ENCODE measurements around the gene PRDM10. TPM values are rescaled to one million over a fixed set of nuclear protein-coding genes. Genes with fewer than 3 reads are reported as not detected.
A peak's percentile ranks its signal among the peaks of the same experiment; 100 is the strongest.

Gene PRDM10
- total RNA-seq, 6 donors from 2014 or later = 6.8 to 13.9 (median 12.7) TPM

DNA sequence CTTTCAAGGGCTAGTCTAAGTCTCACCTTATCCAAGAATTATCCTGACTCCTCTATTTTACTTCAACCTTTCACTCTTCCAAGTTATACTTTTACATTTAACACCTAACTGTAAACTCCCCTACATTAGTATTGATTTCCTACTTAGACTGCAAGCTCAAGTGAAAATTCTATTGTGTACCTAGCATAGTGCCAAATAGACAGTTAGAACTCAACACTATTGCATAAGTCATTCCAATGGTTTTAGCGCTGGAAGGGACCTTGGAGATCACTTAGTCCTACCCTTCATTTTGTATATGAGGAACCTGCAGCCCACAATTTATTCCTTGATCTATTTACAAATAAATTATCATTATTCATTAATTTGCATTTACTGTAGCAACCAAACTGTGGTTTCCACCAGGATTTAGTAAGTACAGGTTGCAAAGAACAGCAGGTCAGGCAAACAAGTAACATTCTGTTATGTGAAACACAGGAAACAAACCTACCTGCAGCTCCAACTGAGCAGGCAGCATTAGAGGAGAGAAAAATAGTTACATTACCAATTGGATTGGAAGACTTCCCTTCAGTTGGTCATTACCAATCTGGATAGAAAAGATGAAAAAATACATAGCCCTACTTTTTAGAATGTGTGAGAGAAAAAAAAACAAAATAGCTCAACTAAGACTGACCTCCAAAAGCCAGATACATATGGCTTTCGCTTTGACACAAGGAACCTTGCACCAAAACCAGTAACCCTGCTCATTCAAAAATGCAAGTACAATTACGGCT is 73.5 kb downstream of the PRDM10 start:
- peaks cover 0 to 26% (median 11%) of the 10 kb centered on the region in 4 donors for H3K36me3 ChIP-seq
- ATAC-seq (ENCODE audit: low FRiP score in 2 of 2) (no peak), DNase-seq (no peak)
- H3K4me3 ChIP-seq = no peak overlapping the region
- H3K27ac ChIP-seq = no peak overlapping the region
- no peaks in the 10 kb centered on the region for H3K27me3 ChIP-seq
- no peaks in the 10 kb centered on the region for H3K4me1 ChIP-seq
- no peaks in the 10 kb centered on the region for H3K9me3 ChIP-seq
- WGBS, 2 donors = 94 to 95% methylated on average over 3 of the region's 3 CpGs
- TF ChIP-seq, protein P1, sequence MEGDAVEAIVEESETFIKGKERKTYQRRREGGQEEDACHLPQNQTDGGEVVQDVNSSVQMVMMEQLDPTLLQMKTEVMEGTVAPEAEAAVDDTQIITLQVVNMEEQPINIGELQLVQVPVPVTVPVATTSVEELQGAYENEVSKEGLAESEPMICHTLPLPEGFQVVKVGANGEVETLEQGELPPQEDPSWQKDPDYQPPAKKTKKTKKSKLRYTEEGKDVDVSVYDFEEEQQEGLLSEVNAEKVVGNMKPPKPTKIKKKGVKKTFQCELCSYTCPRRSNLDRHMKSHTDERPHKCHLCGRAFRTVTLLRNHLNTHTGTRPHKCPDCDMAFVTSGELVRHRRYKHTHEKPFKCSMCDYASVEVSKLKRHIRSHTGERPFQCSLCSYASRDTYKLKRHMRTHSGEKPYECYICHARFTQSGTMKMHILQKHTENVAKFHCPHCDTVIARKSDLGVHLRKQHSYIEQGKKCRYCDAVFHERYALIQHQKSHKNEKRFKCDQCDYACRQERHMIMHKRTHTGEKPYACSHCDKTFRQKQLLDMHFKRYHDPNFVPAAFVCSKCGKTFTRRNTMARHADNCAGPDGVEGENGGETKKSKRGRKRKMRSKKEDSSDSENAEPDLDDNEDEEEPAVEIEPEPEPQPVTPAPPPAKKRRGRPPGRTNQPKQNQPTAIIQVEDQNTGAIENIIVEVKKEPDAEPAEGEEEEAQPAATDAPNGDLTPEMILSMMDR (IDR thresholded peaks at IDR 0.05) = no peak

DNA sequence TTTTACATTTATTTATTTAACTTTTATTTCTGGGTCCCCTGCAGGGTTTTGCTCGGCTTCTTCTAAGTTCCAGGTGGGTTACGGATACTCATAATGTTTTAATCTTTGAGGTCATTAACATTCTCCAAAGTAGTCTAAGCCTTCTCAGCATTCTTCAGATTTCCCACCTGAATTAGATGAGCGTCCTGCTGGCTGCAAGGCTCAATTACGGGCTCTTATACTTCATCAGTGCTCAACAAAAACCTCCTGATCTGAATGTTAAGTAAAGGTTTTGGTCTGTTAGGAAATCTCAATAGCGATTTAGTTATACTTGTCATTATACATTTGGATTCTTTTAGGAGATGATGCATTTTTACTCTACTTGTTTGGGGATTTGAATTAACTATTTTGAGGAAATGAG is 80.0 kb downstream of the PRDM10 start:
- Histone ChIP-seq H3K36me3 (peaks cover 0 to 23% (median 8%) of the 10 kb centered on the region in 4 donors), H3K27ac (no peak overlapping the region), H3K9me3 (no peaks in the 10 kb centered on the region), H3K4me3 (no peak overlapping the region), H3K27me3 (no peaks in the 10 kb centered on the region), H3K4me1 (no peaks in the 10 kb centered on the region)
- TF ChIP-seq POLR2AphosphoS5 (IDR thresholded peaks at IDR 0.05) (no peak), POLR2A (IDR thresholded peaks at IDR 0.05) (no peak)
- 96% methylated on average over 5 of the region's 5 CpGs for WGBS, 2 donors
- no peak for ATAC-seq (ENCODE audit: low FRiP score in 2 of 2)
- no peak for DNase-seq

DNA sequence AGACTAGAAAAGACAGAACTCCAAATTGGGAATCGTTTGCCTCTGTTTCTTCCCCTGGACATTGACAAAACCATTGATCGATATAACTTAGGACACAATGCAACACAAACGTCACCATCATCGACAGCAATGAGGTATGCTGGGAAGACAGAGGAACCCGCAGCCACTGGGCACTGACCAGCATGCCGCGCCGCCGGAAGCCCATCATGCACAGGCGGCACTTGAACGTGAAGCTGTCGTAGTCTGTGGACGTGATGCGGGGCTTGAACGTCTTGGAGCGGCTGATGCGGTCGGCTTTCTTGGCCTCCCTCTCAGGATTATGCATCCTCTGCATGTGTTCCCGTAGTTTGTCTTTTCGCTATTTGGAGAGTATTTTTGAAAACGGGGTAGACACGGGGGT is 84.3 kb downstream of the PRDM10 start:
- Histone ChIP-seq H3K4me1 (no peaks in the 10 kb centered on the region), H3K27ac (no peak overlapping the region), H3K36me3 (peaks cover 10 to 48% (median 24%) of the 10 kb centered on the region in 4 donors), H3K9me3 (no peaks in the 10 kb centered on the region), H3K4me3 (no peak overlapping the region), H3K27me3 (no peaks in the 10 kb centered on the region)
- WGBS, 2 donors = 94 to 97% methylated on average over 22 of the region's 22 CpGs
- peak in 1 of 2 donors; percentile 59 for DNase-seq
- no peak for ATAC-seq (ENCODE audit: low FRiP score in 2 of 2)
- no peak for TF ChIP-seq POLR2AphosphoS5 (IDR thresholded peaks at IDR 0.05)

DNA sequence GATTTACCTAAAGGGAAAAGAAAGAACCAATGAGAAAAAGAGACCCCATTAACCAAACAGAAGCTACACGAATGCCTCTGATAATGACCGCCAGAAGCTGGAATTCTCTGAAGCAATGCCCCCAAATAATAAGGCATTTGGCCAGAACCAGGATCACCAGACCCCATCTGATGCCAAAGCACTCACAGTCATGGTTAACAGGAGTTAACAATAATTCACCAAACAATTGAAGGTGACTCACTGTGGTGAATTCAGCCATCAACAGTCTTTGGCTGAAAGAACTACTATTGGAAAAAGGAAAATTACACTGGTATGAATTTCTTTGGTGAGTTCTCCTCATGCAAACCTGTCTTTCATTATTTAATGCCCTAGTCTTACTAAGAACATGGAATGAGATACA is 85.4 kb downstream of the PRDM10 start:
- 81 to 84% methylated on average over 2 of the region's 2 CpGs for WGBS, 2 donors
- Histone ChIP-seq H3K9me3 (no peaks in the 10 kb centered on the region), H3K36me3 (peaks cover 10 to 45% (median 22%) of the 10 kb centered on the region in 4 donors)

DNA sequence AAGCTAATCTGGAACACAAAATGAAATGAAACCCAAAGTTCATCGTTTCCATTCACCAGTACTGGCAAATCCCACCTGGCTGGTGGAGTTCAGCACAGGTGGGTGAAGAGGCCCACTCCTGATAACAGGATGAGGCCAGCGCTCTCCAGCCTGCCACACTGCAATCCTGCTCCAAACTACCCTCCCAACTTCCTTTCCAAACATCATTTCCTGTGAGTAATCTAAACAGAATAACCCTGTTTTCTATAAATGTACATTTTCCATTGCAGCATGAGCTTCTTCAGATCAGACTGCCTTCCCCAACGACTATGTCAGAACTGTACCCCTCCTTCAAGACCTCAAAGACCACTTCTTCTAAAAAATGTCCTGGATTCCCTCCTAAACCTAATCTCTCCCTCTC is 91.3 kb downstream of the PRDM10 start:
- peaks cover 10 to 49% (median 24%) of the 10 kb centered on the region in 4 donors for H3K36me3 ChIP-seq
- no peaks in the 10 kb centered on the region for H3K9me3 ChIP-seq
- ATAC-seq (ENCODE audit: low FRiP score in 2 of 2) (no peak), DNase-seq (no peak)
- peaks cover 0 to 6% (median 0%) of the 10 kb centered on the region in 4 donors for H3K4me1 ChIP-seq
- WGBS, 2 donors = 36 to 45% methylated on average over 3 of the region's 3 CpGs
- H3K27ac ChIP-seq = peak overlapping the region in 1 of 4 donors; percentile 46
- TF ChIP-seq EP300 (IDR thresholded peaks at IDR 0.05) = no peak
- no peak overlapping the region for H3K4me3 ChIP-seq
- no peaks in the 10 kb centered on the region for H3K27me3 ChIP-seq

More for the DNA sequence above, 85.4 kb downstream of the PRDM10 start:
- Histone ChIP-seq H3K4me1 (no peaks in the 10 kb centered on the region), H3K4me3 (no peak overlapping the region), H3K27me3 (no peaks in the 10 kb centered on the region), H3K27ac (no peak overlapping the region)
- ATAC-seq (ENCODE audit: low FRiP score in 2 of 2) = no peak
- no peak for DNase-seq
- TF ChIP-seq POLR2AphosphoS5 (IDR thresholded peaks at IDR 0.05) (no peak), POLR2A (IDR thresholded peaks at IDR 0.05) (no peak)

DNA sequence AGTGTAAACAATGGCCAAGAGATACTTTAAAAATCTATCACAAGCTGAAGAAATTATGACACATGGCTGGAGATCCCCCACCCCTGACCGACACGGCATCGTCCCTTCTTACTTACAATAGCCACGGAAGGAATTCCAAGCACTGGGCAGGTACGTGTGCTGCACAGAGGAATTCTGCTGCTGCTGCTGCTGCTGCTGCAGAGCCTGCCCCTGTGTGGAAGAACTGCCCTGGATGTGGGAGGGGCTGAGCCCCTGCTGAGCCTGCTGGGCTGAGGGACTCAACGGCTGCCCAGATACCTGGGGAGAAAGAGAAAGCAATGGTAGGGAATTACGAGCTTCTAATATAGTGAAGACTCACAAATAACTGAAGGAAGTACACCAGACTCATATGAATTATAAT is 92.3 kb downstream of the PRDM10 start:
- Histone ChIP-seq H3K27me3 (no peaks in the 10 kb centered on the region), H3K4me3 (no peak overlapping the region), H3K9me3 (no peaks in the 10 kb centered on the region), H3K4me1 (peaks cover 0 to 6% (median 0%) of the 10 kb centered on the region in 4 donors), H3K36me3 (peaks cover 7 to 46% (median 17%) of the 10 kb centered on the region in 4 donors), H3K27ac (no peak overlapping the region)
- DNase-seq (no peak), ATAC-seq (ENCODE audit: low FRiP score in 2 of 2) (no peak)
- TF ChIP-seq POLR2A (IDR thresholded peaks at IDR 0.05) (no peak), POLR2AphosphoS5 (IDR thresholded peaks at IDR 0.05) (no peak), EP300 (IDR thresholded peaks at IDR 0.05) (no peak)
- TF ChIP-seq, protein P1 (IDR thresholded peaks at IDR 0.05) = no peak
- WGBS, 2 donors = 89 to 93% methylated on average over 7 of the region's 7 CpGs

DNA sequence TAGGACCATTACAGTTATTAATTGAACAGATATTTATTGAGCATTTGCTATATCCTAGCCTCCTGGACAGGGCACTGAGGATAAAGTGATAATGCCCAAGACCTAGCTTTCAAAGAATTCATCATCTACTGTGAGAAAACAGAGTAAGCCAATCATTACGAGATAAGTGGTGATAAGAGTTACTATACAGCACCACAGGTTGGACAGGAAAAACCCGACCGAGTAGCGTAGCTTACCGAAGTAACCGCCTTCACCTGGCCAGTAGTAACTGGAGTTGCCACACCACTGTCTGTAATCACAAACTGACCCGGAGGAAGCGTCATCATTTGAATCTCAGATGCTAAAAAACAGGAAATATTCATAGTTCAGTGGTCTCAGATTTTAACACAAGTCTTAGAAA is 97.2 kb downstream of the PRDM10 start:
- Histone ChIP-seq H3K4me3 (no peak overlapping the region), H3K4me1 (no peaks in the 10 kb centered on the region), H3K9me3 (no peaks in the 10 kb centered on the region), H3K27me3 (no peaks in the 10 kb centered on the region), H3K27ac (no peak overlapping the region), H3K36me3 (peaks cover 0 to 52% (median 3%) of the 10 kb centered on the region in 4 donors)
- whole genome bisulfite sequencing, 2 donors = 94 to 97% methylated on average over 8 of the region's 8 CpGs
- no peak for TF ChIP-seq EP300 (IDR thresholded peaks at IDR 0.05)
- no peak for ATAC-seq (ENCODE audit: low FRiP score in 2 of 2)
- DNase-seq = no peak
